GM19397 (cell line): ENCODE data around the gene NPTN.
"Not testable (repeated sequence)": the region's sequence is repeated elsewhere in the genome, so short reads cannot be mapped to it uniquely, and the experiment has no call there.

Experiments
- ATAC-seq: cut with Tn5 transposase; IDR thresholded peaks from one replicate; pipeline ENCODE4 v1.9.1; 2021; ENCODE audit warnings: mild to moderate bottlenecking, moderate library complexity; ENCODE audit not compliant: unreplicated experiment

Gene NPTN

GRCh38 chr15:73573037-73573436, 60.2 kb downstream of the NPTN start:
- no peak for ATAC-seq

GRCh38 chr15:73572296-73572695, 60.9 kb downstream of the NPTN start:
- no peak for ATAC-seq

GRCh38 chr15:73571346-73571745, 61.8 kb downstream of the NPTN start:
- no peak for ATAC-seq

GRCh38 chr15:73570355-73571032, 62.7 kb downstream of the NPTN start:
- ATAC-seq, result no peak

GRCh38 chr15:73569361-73569760, 63.8 kb downstream of the NPTN start:
- no peak for ATAC-seq

GRCh38 chr15:73568564-73569280, 64.5 kb downstream of the NPTN start:
- no peak for ATAC-seq

- ATAC-seq, result no peak
These were observed 66.2 kb downstream of the NPTN start for GRCh38 chr15:73567020-73567419.

GRCh38 chr15:73564255-73564654, 68.9 kb downstream of the NPTN start:
- ATAC-seq, result no peak

- no peak for ATAC-seq
These were observed 72.6 kb downstream of the NPTN start for GRCh38 chr15:73560501-73561117.

- ATAC-seq, result no peak
These were observed 74.7 kb downstream of the NPTN start for GRCh38 chr15:73558529-73558928.

- ATAC-seq, result no peak
These were observed 78.1 kb downstream of the NPTN start for GRCh38 chr15:73555080-73555479.

- ATAC-seq, result no peak
These were observed 83.0 kb downstream of the NPTN start for GRCh38 chr15:73550190-73550589.

GRCh38 chr15:73548925-73549324, 84.3 kb downstream of the NPTN start:
- ATAC-seq, result not testable (repeated sequence)

GRCh38 chr15:73541479-73541878, 91.7 kb downstream of the NPTN start:
- no peak for ATAC-seq

GRCh38 chr15:73540161-73540560, 93.0 kb downstream of the NPTN start:
- ATAC-seq, result no peak

- no peak for ATAC-seq
These were observed 93.7 kb downstream of the NPTN start for GRCh38 chr15:73539212-73540128.

- ATAC-seq, result no peak
These were observed 94.5 kb downstream of the NPTN start for GRCh38 chr15:73538563-73539211.

- no peak for ATAC-seq
These were observed 95.1 kb downstream of the NPTN start for GRCh38 chr15:73538123-73538522.

GRCh38 chr15:73530649-73531048, 102.5 kb downstream of the NPTN start:
- no peak for ATAC-seq

GRCh38 chr15:73527598-73527997, 105.6 kb downstream of the NPTN start:
- no peak for ATAC-seq

GRCh38 chr15:73524919-73525318, 108.3 kb downstream of the NPTN start:
- no peak for ATAC-seq
